ENCODE results near the gene CDHR2.

The CDHR2 gene

DNA sequence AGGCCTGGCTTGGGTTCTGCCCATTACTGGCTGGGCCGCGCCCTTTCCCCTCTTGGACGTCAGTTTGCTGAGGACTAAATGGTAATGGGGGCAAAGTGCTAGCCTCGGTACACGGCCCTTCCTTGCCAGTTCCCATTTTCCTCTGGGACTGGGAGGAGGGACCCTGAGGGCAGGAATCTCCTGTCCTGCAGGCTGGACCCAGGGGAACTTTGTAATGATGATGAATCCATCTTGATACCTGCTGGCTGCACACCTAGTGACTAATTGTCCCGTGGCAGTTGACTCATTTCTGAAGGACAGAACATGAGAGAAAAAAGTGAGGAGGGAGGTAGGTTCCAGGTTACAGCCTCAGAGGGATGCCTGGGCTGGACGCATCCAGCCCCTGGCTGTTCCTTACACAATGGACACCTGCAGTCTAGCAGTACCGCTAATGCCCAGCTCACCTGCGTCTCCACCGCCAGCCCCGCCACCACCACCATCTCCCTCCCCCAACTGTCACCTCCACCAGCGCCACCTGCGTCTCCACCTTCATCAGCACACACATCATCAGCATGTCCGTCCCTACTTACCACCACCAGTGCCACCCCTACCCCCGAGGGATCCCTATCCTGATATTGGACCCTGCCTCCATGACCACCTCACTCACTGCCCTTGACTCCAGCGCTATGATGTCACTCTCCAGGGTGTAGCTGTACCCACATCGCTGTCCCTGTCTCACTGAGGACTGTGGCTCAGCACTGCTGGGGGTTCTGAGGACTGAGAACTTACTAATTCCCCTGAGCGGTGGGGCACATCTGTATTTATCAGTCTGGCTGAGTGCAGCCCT lies 4.3 kb downstream of the CDHR2 start:
- DNase-seq (ENCODE audit: extremely low read depth, low read depth) = no peak
- TF ChIP-seq, protein P1, sequence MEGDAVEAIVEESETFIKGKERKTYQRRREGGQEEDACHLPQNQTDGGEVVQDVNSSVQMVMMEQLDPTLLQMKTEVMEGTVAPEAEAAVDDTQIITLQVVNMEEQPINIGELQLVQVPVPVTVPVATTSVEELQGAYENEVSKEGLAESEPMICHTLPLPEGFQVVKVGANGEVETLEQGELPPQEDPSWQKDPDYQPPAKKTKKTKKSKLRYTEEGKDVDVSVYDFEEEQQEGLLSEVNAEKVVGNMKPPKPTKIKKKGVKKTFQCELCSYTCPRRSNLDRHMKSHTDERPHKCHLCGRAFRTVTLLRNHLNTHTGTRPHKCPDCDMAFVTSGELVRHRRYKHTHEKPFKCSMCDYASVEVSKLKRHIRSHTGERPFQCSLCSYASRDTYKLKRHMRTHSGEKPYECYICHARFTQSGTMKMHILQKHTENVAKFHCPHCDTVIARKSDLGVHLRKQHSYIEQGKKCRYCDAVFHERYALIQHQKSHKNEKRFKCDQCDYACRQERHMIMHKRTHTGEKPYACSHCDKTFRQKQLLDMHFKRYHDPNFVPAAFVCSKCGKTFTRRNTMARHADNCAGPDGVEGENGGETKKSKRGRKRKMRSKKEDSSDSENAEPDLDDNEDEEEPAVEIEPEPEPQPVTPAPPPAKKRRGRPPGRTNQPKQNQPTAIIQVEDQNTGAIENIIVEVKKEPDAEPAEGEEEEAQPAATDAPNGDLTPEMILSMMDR (IDR thresholded peaks at IDR 0.05; ENCODE audit: low read depth, low read length, missing control alignments) = no peak
- H3K4me3 ChIP-seq (replicated peaks; ENCODE audit: low read depth, low read length) = no peak overlapping the region

DNA sequence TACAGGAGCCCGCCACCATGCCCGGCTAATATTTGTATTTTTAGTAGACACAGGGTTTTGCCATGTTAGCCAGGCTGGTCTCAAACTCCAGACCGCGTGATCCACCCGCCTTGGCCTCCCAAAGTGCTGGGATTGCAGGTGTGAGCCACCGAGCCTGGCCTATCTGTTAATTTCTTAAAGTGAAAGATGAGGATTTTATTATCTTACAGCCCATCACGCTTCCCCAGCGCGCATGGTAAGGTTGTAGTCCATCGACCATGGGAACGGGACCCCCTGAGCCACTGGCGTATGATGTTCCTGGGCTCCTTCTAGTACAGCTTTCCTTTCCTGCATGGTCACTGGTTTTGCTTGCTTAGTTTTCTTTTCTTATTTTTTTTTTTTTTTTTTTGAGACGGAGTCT lies 8.7 kb downstream of the CDHR2 start:
- TF ChIP-seq, protein P1 (IDR thresholded peaks at IDR 0.05; ENCODE audit: low read depth, low read length, missing control alignments) = no peak
- DNase-seq (ENCODE audit: extremely low read depth, low read depth) = no peak
- H3K4me3 ChIP-seq (replicated peaks; ENCODE audit: low read depth, low read length) = no peak overlapping the region

DNA sequence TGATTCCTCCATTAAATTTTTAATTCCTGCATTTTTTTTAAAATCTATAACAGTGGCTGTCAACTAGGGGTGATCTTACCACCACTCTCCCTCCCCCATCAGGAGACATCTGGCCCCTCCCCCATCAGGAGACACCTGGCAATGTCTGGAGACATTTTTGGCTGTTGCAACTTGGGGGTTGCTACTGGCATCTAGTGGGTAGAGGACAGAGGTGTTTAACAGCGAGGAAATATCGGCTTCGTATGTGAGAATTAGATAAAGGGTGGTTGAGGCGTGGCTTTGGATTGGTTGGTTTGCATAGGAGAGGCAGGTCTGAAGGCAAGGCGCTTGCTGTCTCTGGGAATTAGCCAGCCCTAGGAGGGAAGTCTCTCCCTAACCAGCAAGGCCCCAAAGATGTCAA lies 10.5 kb downstream of the CDHR2 start:
- no peak for DNase-seq (ENCODE audit: extremely low read depth, low read depth)
- TF ChIP-seq, protein P1 (IDR thresholded peaks at IDR 0.05; ENCODE audit: low read depth, low read length, missing control alignments) = no peak

DNA sequence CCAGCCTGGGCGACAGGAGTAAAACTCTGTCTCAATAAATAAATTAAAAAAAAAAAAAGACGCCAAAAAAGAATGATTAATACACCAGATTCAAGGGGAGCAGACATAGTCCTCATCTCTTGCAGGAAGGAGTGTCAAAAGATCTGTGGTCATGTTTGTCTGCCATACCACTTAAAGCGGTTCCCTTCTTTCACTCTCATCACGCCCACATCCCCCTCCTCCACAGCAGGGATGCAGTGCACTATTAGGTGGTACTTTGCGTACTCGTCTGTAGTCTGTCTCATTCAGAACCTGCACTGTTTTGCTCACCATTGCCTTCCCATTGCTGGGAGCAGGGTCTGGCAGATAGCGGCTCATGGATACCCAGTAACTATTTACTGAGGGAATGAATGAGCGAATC lies 11.2 kb downstream of the CDHR2 start:
- H3K4me3 ChIP-seq (replicated peaks; ENCODE audit: low read depth, low read length) = no peak overlapping the region
- no peak for DNase-seq (ENCODE audit: extremely low read depth, low read depth)
- TF ChIP-seq, protein P1 (IDR thresholded peaks at IDR 0.05; ENCODE audit: low read depth, low read length, missing control alignments) = no peak

More for the DNA sequence above, 10.5 kb downstream of the CDHR2 start:
- no peak overlapping the region for H3K4me3 ChIP-seq (replicated peaks; ENCODE audit: low read depth, low read length)

DNA sequence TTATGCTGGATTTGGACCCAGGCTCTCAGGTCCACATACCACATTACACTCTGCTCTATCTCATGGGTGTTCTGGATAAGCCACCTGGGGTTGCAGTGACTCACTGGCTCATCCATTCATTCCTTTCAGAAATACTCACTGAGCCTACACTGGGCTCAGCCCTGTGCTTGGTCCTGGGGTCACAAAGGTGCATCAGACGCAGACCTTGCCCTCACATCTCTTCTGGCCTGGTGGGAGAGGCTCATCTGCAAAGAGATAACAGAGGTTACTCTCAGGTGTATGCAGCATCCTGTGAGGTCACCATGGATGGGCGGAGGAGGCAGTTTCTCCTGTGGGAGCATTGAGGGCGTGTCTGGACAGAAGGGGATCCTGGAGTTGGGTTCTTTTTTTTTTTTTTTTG lies 12.1 kb downstream of the CDHR2 start:
- DNase-seq (ENCODE audit: extremely low read depth, low read depth) = no peak
- TF ChIP-seq, protein P1 (IDR thresholded peaks at IDR 0.05; ENCODE audit: low read depth, low read length, missing control alignments) = no peak
- H3K4me3 ChIP-seq (replicated peaks; ENCODE audit: low read depth, low read length) = no peak overlapping the region

DNA sequence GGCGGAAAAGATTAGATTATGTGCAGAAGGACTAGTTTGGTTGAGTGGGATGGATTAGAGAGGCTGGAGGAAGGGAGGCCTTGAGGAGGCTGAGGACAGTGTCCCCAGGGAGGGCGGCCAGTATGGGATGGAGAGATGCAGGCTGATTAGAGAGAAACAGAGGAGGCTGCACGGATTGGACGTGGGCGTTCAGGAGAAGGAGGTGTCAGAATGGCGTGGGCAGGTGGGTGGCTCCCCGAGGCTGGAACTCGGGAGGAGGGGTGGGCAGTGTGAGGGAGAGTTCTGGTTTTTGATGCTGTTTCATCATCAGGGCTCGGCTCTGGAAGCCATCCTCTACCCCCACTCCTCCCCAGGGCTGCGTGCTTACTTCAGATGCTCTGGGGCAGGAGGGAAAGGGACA lies 13.0 kb downstream of the CDHR2 start:
- no peak overlapping the region for H3K4me3 ChIP-seq (replicated peaks; ENCODE audit: low read depth, low read length)
- TF ChIP-seq, protein P1 (IDR thresholded peaks at IDR 0.05; ENCODE audit: low read depth, low read length, missing control alignments) = no peak
- DNase-seq (ENCODE audit: extremely low read depth, low read depth) = no peak
